NCI-H345 treated with DMSO at 0.1 percent for 48 hours (cell line): ENCODE data around the gene DOCK2.
"Not testable (repeated sequence)": the region's sequence is repeated elsewhere in the genome, so short reads cannot be mapped to it uniquely, and the experiment has no call there.

Source experiments
- DNase-seq: peaks from one replicate; lab custom pipeline; 2025; ENCODE audit not compliant: unreplicated experiment; lab: John Stamatoyannopoulos, UW

The DOCK2 gene

GRCh38 chr5:169637085-169637548 lies at the start of gene DOCK2:
Gene DOCK2, plus strand, starts transcription at chr5:169637275. Its CDS starts 52 bp downstream, at chr5:169637327.
- no peak for DNase-seq

DNA sequence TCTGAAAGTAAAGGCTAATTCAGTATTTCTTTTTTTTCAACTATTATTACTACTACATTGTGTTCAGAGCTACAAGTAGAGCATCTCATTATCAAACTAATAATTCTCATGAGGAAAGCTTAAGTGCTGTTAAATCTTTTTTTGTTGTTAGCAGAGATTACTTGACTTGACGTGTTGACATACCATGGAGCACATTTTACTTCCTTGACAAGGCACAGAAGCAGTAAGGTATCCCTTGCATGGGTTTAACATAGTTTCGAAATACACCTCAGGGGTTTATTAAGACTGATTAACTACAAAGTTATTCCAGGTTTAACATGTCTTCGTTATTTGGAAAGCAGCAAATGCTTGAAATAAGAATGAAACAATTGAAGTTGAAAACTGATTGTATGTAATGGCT lies 46.5 kb upstream of the DOCK2 start:
- no peak for DNase-seq

DNA sequence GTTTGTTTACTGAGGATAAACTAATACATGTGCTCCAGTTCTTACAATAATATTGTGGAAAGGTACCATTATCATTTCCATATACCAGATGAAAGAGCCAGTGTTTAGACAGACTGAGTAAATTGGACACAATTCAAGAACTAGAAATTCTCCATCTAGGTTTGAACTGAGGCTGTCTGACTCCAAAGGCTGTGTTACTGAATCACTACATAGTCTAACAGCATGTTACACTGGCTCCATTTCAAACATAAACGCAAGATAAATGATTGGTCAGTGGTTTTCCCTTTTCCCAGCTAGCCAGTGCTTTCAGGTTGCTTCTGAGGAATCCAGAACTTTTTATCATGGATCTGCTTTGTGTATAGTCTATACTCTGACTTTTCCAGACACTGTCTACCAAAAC lies 45.4 kb upstream of the DOCK2 start:
- DNase-seq, result no peak

DNA sequence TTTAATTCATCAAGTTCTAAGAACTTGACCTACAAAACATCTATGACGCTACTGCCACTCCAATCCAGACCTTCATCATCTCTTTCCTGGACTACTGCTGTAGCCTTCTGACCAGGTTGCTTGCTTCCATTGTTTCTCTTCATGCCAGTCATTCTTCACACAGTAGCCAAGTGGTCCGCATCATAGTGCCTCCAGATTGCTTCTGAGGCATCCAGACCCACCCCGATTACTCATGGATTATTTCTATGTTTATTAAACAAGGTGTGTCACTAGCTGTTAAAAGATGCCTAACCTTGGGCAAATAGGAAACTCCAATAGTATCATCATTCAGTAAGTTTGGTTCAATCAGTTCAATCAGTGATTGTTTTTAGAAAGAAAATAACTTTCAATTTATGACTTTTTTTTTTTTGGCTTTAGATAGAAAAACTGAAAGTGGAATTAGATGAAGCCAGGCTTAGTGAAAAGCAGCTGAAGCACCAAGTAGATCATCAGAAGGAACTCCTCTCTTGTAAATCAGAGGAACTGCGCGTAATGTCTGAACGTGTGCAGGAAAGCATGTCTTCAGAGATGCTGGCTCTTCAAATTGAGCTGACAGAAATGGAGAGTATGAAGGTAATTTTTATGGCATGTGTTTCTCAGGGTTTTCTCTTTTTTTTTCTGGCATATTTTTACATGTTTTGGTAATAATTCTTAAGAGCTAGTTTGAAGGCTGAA lies 44.0 kb upstream of the DOCK2 start:
- DNase-seq, result no peak

DNA sequence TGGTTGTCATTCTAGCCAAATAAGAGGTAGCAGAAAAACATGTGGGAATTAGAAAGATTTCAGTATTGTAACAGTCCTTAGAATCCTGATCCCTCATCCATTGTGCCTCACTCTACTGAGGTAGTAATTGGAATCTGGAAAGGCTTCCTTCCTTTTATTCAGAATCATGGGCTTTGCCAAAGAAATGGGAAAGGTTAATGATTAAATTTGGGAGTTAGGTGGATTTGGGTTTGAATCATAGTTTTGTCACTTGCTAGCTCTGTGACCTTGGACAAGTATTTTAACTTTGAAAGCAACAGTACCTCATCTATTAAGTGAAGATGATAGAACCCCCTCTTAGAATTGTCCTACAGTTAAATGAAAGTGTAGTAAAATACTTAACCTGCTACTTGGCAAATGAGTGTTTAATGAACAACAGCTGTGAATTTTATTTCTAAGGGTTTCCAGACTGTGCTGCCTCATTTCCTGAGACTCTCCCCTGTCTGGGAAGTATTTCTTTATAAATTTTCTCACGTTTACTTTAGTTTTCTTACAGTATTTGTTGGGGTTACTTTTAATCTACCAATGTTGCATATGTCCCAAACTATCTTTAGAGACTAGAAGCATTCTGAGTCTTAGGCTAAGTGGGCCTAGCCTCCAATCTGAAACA lies 41.8 kb upstream of the DOCK2 start:
- no peak for DNase-seq

GRCh38 chr5:169599451-169599850 lies 37.6 kb upstream of the DOCK2 start:
- no peak for DNase-seq

DNA sequence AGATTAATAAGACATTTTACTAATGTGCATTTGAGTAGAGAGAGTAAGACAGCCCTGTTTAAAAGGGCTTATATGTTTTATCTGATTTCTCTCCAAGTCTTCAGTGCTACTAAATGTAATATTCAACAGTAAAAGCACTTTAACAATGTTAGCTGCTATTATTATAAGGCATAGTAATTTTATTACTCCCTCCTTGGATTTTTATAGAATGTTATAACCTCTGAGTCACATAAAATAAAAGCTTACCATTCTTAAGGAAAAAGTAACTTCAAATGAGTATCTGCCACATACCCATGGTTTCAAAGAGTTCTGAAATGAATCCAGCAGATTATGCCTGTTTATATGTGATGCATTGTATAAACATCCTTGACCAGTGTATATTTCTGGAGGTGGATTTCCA lies 34.5 kb upstream of the DOCK2 start:
- DNase-seq, result no peak

GRCh38 chr5:169606279-169606678 lies 30.8 kb upstream of the DOCK2 start:
- no peak for DNase-seq

GRCh38 chr5:169607882-169608281 lies 29.2 kb upstream of the DOCK2 start:
- no peak for DNase-seq

GRCh38 chr5:169609716-169610115 lies 27.4 kb upstream of the DOCK2 start:
- DNase-seq, result no peak

- DNase-seq, result no peak
These were observed 26.5 kb upstream of the DOCK2 start for GRCh38 chr5:169610606-169611005.

DNA sequence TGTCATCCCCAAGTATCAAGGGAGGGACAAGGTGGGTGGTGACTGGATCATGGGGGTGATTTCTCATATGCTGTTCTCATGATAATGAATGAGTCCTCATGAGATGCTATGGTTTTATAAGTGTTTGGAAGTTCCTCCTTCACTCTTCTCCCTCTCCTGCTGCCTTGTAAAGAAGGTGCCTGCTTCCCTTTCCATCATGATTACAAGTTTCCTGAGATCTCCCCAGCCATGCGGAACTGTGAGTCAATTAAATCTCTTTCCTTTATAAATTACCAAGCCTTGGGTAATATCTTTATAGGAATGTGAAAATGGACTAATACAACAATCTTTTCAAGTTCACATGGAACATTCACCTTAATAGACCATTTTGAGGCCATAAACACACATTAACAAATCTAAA lies 21.5 kb upstream of the DOCK2 start:
- no peak for DNase-seq

- DNase-seq, result not testable (repeated sequence)
These were observed 12.8 kb upstream of the DOCK2 start for GRCh38 chr5:169624307-169624706.

GRCh38 chr5:169626779-169627178 lies 10.3 kb upstream of the DOCK2 start:
- DNase-seq, result no peak

DNA sequence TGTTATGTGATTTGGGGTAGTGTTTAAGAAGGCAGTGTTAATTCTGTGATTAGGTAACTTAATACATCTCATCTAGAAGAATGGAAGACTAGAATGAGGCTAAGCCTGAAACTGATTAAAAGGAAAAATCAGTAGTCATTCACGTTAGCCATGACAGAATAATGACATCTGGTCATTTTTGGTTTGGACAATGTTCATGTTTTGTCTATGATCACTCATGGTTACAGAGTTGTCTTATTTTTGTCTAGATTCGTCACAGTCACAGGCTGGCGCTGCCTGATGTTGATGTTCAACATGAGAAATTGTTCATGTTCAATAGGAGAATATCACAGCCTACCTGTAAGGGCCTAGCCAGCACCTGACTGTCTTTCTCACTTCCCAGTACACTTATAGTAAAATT lies 9.5 kb upstream of the DOCK2 start:
- no peak for DNase-seq

DNA sequence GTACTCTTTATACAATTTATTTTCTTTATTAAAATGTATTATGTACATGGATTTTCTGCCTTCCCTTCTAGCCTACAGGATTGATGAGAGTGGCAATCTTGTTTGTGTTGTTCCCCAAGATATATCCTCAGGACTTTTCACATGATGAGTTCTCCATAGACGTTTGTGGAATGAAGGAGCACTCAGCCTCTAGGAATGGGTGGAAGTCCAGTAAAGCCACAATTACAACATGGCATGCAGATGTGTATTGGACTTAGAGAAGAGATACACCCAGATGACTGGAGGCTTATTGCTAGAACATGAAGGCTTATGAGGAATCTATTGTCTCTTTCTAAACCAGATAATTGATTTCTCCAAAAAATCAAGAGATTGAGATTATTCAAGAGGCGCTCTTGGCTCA lies 8.2 kb upstream of the DOCK2 start:
- no peak for DNase-seq

- DNase-seq, result no peak
These were observed 7.1 kb upstream of the DOCK2 start for GRCh38 chr5:169629847-169630548.

DNA sequence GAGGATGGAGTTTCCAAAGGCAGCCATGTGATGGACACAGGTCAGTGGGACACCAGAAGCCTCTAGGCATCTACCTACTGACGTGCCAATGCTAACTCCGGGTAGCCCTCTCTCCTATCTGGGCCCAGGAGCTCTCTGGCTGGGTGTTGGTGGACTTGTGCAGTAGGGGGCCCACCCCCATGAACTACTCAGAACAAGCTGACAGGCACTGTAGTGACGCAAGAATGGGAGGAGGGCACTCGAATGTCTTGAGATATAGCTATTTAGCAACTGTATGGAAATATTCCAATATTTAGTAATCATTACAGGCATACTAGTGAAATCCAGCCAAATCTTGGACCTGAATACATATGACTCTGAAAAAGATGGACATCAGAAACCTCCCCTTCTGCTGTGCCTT lies 5.7 kb upstream of the DOCK2 start:
- DNase-seq, result no peak

- DNase-seq, result no peak
These were observed 4.1 kb upstream of the DOCK2 start for GRCh38 chr5:169632946-169633345.

DNA sequence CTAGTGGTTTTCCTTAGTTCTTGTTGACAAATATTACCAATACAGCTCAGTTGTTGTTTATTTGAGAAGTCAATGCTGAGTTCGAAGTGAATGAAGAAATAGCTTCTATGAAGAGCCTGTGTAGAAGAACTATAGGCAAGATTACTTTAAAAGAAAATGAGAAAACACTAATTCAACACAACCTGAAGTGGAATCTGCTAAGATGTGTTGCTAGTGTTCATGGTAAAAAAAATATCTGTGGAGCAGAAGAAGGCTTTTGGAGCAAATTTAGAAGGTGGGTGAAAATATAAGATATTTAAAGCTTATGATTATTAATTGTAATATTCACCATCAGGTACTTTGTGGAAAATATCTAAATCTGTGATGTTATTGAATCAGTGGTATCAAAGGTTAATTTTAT lies 2.5 kb upstream of the DOCK2 start:
- no peak for DNase-seq

DNA sequence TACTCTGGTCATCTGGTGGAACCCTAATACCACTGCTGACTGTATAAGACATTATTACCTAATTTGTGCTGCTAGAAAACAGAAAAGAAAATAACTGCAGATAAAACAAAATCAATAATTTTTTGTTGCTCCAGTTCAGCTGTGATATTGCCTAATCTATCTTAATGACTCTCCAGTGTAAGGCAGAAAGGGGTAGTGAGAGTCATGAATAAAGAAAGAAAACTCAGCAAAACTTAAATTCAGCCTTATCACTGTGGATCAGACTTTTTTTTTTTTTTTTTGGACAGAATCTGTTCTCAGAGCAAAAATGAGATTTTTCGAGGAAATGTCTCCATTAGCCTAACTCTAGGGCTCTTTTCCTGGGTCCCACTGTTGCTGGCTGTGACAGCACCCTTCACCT lies 1.1 kb upstream of the DOCK2 start:
- no peak for DNase-seq

GRCh38 chr5:169636477-169637084 lies 494 bp upstream of the DOCK2 start:
- no peak for DNase-seq
